ENCODE results near the gene GALNT13.

Gene GALNT13

DNA sequence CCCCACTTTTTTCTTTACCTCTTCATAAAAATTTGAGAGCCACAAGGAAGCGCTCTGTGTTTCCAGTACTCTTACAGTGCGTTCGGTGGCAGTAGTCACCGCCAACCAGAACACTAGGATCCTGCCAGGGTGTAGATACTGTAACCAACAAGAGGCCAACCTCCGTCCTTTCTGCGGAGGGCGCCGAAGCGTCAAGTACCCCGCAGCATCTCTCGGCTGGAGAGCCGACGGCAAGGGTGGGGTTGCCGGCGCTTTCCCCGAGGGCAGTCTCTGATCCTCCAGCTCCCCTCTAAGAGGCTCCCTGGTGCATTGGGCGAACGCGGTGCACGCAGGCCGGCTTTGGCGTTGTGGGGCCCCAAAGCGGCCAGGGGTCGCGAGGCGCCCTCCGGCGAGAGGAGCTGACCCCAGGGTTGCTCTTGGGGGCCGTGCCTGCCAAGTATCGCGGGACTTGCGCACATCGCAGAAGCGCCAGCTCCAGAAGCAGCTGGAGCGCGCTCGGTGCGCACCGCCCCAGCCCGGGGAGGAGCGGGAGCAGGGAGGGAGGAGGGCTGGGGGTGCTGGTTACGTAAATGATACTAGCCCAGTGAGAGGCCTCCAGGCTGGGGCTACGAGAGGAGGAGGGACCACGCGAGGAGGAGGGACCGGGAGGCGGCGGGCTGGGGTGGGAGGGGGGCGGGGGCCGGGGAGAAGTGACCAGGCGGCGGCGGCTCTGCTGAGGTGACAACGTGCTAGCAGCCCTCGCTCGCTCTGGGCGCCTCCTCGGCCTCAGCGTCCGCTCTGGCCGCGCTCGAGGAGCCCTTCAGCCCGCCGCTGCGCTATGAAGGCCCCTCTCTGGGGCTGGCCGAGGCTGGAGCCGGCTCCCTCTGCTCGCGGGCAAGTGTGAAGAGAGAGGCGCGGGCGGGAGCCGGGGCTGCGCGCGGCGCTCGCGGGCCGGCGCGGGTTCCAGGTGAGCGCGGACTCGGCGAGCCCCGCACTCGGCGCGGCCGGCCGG lies at the start of gene GALNT13:
Gene GALNT13, plus strand, starts transcription at position 692 of the 991 bp plus-strand sequence.
- DNase-seq (ENCODE audit: low spot score), result peak; percentile 90

DNA sequence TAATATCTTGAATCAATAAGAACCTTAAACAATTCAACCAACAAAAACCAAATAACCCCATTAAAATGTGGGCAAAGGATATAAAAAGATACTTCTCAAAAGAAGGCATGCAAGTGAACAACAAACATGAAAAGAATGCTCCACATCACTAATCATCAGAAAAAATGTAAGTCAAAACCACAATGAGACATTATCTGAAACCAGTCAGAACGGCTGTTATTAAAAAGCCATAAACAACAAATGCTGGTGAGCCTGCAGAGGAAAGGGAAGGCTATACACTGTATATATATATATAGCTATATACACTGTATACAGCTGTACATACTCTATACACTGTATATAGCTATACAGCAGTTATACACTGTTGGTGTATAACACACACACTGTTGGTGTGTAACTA lies 47.8 kb upstream of the GALNT13 start:
- DNase-seq (ENCODE audit: low spot score), result no peak

DNA sequence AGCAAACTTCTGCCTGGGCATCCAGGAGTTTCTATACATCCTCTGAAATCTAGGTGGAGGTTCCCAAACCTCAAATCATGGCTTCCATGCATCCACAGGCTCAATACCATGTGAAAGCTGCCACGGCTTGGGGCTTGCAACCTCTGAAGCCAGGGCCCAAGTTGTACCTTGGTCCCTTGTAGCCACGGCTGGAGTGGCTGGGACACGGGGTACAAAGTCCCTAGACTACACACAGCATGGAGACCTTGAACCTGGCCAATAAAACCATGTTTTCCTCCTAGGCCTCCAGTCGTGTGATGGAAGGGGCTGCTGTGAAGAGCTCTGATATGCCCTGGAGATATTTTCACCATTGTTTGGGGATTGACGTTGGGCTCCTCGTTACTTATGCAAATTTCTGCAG lies 43.4 kb upstream of the GALNT13 start:
- DNase-seq (ENCODE audit: low spot score), result no peak

DNA sequence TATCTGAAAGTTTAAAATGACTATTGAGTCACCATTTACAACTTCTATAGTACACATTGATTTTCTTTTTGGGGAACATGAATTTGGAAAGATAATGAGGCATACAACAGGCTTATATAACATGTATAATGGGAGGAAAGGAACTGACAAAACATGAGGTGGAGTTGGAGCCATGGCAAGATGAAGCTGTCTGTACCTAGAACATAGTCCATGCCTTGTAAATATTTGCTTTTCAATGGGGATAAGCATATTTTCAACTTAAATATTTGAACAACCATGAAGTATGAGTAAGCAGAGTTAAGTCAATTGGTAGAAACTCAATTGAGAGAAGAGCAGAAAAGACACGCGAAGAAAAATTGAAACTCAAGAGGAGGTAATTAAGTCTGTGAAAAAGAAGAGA lies 37.1 kb upstream of the GALNT13 start:
- DNase-seq (ENCODE audit: low spot score), result no peak

DNA sequence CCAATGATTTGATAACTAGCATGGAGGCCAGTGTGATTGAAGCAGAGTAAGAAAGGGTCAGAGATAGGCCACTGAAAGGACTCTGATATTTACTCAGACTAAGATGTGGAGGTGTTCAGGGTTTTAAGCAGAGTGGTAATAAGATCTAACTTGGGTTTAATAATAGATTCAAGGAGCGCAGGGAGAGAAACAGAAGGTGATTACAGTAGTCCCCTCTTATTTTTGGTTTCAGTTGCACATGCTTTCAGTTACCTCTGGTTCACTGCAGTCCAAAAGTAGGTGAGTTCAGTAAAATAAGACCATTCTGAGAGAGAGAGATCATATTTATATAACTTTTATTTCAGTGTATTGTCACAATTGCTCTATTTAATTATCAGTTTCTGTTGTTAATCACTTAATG lies 13.5 kb upstream of the GALNT13 start:
- DNase-seq (ENCODE audit: low spot score), result no peak

DNA sequence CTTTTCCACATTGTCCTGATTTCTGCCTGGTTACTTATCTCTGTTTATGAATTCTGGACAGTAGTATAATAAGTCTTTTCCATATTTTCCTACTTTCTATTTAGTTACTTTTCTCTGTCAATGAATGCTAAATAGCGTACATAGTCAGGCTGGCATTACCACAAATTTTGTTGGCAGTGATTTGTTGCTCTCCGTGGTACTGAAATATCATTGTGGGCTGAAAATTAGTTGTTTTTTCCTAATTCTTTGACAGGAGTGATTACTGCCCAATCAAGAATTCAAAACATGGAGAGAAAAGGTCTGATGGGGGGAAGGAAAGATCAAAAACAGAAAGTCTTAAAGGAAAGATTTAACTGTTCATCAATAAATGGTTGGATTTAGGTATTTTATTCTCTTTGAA lies 7.7 kb upstream of the GALNT13 start:
- DNase-seq (ENCODE audit: low spot score), result no peak

DNA sequence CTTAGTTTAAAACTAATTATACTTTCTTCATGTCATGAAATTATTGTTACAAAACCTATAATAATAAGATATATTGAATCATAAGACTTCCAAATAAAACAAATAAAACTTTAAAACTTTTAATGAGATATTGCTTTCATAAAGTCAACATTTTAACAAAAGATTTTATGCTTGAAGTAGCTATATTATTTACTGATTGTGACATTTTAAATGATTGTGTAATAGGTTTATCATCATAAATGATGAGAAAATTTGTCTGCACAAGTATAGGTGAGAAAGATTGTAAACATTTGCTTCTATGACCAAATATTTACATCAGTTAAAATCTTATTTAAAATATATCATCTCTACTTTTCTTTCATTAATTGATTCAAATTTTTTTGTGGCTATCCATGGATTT lies 5.1 kb upstream of the GALNT13 start:
- DNase-seq (ENCODE audit: low spot score), result no peak

DNA sequence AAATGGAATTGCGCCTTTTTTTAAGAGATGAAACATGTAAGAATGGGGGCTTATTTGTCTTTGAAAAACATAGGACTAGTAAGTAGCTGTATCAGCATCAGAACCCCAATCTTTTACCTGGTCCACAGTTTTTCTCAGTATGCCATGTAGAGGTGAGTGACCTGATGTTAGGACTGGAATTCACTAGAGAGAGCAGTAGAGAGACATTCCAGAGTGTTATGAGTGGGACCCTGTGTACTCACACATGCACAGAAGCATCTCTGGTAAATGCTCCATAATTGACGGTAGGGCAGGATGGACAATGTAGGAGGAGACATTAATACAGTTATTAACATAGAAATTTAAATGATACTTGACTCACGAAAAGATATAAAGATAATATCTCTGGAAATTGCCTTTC lies 1.4 kb upstream of the GALNT13 start:
- DNase-seq (ENCODE audit: low spot score), result no peak

DNA sequence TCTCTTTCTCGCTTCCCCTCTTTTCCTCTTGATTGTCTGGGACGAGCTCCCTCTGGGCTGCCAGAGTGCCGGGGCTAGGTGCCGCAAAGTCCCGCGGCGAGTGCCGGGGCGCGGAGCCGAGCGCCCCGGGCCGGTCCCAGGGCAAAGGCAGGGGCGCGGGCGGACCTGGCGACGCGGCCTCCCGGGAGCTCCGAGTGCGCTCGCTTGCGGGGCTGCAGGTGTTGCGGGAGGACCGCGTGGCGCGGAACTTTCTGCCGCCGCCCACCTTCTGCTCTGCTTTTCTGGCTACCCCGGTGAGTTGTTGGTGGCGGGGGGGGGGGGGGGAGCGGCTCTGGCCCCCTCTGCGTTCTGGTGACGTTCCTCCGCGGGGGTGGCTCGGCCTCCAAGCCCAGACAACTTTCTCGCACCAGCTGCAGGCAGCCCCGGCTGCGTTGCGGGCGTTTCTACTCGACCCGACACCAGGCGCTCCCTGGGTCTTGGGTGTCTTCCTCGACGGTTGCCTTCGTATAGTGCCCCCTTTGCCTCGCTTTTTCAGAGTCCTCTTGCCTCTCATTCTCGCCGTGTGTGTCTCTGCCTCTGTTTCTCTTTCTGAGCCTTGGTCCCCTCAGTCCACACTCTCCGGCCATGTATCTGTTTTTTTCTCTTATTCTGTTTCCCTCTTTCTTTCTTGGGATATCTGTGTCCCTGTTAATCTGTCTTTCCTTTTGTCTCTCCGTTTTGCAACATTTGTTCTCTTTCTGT lies 759 bp downstream of the GALNT13 start:
- peak; percentile 58 for DNase-seq (ENCODE audit: low spot score)

DNA sequence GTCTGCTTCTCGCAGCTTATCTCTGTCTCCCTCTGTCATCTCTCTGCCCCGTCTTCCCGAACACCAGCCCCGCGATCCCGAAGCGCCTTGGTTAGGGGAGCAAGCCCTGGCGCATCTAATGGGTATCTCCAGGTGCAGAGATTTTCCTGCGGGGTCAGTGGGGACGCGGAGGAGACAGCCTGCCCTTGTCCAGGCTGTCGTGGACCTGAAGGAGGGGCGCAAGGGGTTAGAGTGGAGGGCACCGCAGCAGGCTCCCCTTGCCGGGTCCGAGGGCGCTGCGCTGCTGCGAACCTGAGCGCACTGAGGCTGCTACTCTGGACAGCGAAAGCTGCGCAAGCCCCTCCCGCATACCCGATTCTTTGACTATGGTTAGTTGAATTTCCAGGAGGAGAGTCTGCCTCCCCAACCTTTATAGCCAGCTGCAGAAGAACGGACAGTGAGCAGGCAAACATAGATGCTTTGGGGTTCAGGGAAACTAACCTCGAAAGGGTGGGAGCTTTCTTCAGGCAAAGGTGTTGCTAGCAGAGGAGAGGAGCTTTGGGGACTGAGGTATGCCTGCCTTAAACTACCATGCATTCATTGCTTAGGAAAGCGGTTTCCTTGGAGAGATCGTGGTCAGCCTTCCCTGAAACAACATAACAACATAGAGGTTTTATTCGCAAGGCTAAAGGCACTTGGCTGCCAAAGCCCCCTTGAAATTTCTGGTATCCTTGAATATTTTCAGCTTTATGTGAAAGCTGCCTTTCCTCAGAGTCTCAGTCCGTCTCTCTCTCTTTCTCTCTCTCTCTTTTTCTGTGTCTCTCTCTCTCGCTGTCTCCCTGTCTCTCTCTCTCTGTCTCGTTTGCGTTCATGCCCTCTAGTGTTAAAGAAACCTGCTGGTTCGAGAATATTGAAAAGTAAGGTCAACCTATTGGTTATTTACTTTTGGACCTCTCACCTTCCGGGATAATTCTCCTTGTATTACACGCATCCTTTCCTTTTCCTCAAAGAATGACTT lies 1.6 kb downstream of the GALNT13 start:
- peak; percentile 73 for DNase-seq (ENCODE audit: low spot score)

DNA sequence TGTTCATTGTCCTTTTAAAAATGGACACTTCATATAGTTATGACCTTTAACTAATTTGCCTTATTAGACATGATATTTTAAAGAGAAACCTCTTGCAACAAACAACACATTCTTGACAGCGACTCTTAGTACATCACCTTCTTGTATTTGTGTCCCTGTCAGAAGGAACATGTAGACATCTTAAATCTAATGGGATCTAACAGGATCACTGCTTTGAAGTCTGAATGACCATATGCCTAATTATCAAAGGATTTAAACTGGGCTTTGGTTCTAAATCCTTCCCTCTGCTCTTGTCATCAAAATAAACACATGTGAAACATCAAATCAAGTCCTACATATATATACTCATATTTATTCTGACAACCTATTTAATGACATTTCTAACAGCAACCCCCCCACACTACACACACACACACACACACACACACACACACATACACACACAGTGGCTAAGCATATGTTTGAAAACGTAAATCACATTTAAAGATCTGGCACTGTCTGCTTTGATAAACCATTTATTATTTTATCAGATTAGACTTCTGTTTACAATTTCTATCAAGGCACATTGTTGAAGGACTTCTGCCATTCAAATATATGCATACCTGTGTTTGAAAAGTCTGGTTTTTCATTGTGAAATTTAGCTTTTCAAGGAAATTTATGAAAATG lies 4.2 kb downstream of the GALNT13 start:
- DNase-seq (ENCODE audit: low spot score), result no peak

DNA sequence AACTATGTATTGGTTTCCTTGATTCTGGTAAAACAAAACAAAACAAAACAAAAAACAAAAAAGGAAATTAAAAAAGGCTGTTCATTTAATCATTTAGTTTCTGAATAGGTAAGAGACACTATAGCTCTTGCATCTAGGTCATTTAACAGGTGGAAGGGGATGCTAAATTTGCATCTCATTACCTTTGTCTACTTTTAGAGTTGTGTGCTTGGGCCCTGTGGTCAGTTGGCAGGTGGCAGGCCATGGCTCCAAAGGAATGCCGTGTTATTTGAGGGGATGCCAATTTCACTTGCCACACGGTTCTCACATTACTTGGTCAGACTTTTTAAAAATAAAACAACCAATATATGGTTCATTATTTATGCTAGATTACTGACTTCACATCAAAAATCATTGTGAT lies 9.2 kb downstream of the GALNT13 start:
- DNase-seq (ENCODE audit: low spot score), result no peak

DNA sequence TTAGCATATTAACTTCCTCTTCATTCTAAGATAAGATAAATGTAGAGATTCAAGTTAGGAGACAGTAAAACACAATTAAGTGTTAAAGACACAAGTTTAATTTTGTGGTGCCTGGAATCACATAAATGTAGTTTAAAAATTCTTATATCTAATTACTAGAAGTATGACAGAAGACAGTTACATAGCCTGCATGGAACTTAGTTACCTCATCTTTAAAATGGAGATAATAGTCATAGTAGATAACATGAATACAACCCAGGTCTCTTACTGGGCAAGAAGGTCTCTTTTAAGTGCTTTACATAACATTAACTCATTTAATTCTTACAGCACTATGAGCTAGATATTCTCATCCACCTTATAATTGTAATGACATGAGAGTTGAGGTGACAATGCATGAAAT lies 15.1 kb downstream of the GALNT13 start:
- DNase-seq (ENCODE audit: low spot score), result no peak

DNA sequence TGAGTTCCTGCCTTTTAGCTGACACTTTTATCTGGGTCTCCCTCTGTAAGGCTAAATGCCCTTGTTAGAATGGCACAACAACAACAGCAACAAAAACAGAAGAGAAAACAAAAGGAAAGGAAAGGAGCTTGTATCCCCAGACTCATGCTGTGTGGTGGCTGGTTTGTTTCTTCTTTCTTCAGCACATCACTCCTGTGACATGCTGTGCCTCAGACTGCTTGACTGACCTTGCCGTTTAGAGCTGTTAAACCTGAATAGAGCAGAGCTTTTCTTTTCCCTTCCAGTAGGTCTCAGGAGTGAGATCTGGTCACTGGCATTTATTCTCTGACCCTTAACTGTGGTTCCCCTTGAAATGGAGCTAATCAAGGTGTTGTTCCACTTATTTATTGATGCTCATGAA lies 18.9 kb downstream of the GALNT13 start:
- no peak for DNase-seq (ENCODE audit: low spot score)

DNA sequence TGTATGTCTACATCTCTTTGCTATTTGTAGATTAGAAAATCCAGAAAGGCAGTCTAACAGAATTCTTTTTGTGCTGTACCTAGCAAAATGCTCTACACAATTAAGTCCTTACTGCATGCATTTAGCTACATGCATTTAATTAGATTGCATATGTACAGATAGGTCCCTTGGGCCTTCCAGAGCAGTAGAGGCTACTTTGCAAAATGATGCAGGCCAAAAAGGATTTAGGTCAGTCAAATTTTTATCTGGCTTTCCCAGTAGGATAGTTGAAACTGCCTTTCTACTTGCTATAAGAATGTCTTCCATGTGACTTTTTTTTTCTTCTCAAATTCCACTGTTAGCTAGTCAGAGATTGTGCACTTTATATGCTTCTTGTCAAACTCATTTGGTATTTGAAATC lies 19.3 kb downstream of the GALNT13 start:
- no peak for DNase-seq (ENCODE audit: low spot score)

DNA sequence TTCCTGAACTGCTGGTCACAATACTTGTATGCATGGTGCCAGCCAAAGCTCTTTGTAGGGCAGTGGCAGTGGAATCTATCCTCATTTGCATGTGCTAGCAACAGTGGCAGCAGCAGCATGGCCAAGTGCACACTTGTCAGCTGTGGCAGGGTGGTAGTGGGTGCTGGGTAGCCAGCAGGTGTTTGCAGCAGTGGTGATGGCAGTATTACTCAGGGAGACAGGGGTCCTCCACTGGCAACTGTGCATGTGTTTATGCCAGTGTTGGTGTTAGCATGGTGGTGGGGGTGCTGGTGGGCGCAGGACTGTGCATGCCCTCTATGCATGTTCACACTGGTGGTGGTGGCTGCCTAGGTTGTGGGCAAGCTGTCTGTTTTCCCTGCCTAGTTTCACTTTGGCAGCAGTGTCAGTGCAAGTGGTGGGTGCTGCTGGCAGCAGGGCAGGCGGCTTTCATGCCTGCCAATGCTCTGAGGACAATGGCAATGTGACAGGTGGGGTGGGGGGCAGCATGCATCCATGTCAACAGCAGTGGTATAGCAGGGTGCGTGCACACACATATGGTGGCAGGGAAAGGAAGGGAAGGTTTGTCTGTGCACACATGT lies 41.2 kb downstream of the GALNT13 start:
- no peak for DNase-seq (ENCODE audit: low spot score)

DNA sequence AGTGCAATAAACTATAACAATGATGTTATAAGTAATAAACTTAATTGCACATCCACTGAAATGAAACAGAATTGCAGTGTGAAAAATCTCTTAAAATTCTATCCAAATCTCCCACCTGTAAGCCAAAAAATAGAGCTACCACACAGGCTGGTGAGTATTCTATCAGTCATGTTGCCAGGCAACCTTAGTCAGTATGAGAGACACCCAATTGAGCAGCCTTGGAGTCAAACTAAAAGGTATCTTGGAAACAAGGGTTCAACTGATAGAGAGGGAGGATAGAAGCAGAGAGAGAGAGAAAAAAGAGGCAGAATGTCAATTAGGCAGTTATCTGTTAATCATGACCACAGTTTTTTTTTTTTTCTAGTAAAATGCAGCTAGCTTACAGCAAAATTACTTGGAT lies 45.8 kb downstream of the GALNT13 start:
- no peak for DNase-seq (ENCODE audit: low spot score)

DNA sequence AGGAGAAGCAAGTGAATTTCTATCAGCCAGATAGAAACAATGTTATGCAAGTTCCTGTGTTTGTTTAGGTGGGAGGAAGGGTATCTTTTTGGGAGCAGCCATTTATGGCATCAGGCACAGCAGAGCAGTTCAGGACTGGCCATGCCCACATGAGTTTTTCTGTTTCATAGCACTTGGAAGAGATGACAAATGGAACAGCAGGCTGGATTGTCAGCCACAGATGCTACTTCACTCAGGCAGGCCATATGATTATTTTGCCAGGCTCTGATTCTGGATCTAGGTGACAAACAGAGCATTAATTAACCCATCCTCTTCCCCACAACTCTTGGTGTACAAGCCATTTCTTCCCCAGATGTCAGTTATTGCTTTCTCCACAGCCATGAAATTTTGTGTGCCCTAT lies 63.8 kb downstream of the GALNT13 start:
- DNase-seq (ENCODE audit: low spot score), result no peak

DNA sequence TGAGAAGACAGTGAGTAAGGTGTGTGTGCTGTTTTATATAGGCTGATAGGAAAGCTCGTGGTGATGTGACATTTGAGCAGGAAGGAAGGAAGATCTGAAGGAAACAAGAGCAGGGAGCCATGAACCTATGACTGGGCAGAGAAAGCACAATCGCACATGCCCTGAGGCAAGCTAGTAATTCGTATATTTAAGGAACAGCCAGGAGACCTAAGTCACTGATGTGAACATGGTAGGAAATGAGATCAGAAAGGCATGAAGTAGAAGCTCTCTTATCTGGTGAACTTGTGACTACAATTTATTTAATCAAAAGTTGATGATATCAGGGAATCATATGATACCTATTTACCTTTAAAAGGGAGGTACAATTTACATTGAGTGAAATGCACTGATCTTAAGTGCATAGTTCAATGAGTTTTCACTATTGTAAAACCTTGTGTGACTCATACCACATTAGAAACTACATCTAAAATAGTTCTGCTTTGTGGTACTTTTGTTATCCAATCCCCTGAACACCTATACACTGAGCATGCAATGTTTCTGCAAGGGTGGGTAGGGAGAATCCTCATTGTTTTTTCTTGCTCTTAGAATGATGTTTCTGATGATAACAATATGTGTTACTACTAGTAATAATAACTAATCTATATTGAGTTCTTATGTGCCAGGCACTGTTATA lies 67.5 kb downstream of the GALNT13 start:
- DNase-seq (ENCODE audit: low spot score), result no peak

DNA sequence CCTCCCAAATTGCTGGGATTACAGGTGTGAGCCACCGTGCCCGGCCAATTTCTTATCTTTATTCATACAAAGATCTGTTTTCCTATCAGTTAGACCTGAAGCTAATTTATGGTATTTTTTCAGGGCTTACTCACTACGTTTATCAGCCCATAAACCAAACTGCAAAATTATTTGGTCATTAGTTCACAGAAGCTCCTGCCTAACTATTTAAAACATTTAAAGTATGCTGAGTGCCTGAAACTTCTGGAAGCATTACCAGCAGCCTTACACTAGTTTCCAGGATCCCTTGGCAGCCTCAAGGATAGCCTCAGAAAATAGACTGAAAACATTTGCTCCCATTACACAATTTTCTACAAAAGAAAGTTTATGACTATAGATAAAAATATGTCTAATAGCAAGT lies 68.8 kb downstream of the GALNT13 start:
- DNase-seq (ENCODE audit: low spot score), result no peak

Measured in ecto neural progenitor cell (in vitro differentiated cells).